Transverse colon (tissue), 4 donors: Measurements from ENCODE around the gene NDUFS7. TPM values are rescaled to one million over a fixed set of nuclear protein-coding genes. Genes with fewer than 3 reads are reported as not detected.

Source experiments
- DNase-seq: peaks from one replicate; pipeline ENCODE4 v3.0.0-alpha.2; 2019
- H3K27ac ChIP-seq, 4 donors: fragments of 200-600 bp; sonication (generic); 2 replicates each; pipeline ENCODE4 v1.5.1; 2016 to 2018; ENCODE audit warnings: inconsistent platforms in 4 of 4
- H3K27me3 ChIP-seq: fragments of 200-600 bp; sonication (generic); 2 replicates; pipeline ENCODE4 v1.5.1; 2017; ENCODE audit warnings: inconsistent platforms
- H3K36me3 ChIP-seq, 4 donors: fragments of 200-600 bp; sonication (generic); 2 replicates each; pipeline ENCODE4 v1.5.1; 2017 to 2019; ENCODE audit warnings: inconsistent platforms in 4 of 4
- H3K4me1 ChIP-seq, 4 donors: fragments of 200-600 bp; sonication (generic); 2 replicates each; pipeline ENCODE4 v1.5.1; 2017 to 2020; ENCODE audit warnings: inconsistent platforms in 4 of 4
- H3K4me3 ChIP-seq, 4 donors: fragments of 200-600 bp; sonication (generic); 1 replicate in 1 of 4; 2 replicates in 3 of 4; pipeline versions ENCODE4 v1.5.1 to v1.6.1; 2017 to 2019; ENCODE audit warnings: inconsistent platforms in 4 of 4
- H3K9me3 ChIP-seq, 2 donors: fragments of 200-600 bp; sonication (generic); 2 replicates each; pipeline ENCODE4 v1.5.1; 2017 to 2019; ENCODE audit warnings: inconsistent platforms in 2 of 2
- EP300 ChIP-seq: sonication (generic); formaldehyde crosslinking; IDR thresholded peaks from one replicate; pipeline ENCODE4 v1.6.1; 2017; ENCODE audit warnings: antibody characterized with exemption, low read depth
- POLR2A ChIP-seq: fragments of 450-650 bp; IDR thresholded peaks from one replicate; pipeline ENCODE4 v1.6.1; 2016; ENCODE audit warnings: antibody characterized with exemption, mild to moderate bottlenecking, moderate library complexity
- POLR2AphosphoS5 ChIP-seq, 3 donors: sonication (generic); formaldehyde crosslinking; IDR thresholded peaks; one replicate each; pipeline ENCODE4 v1.6.1; 2016; ENCODE audit warnings: antibody characterized with exemption in 3 of 3
- WGBS, 2 donors: methylation state at CpG; one replicate each; pipeline ENCODE4 v1.1.5; 2018; ENCODE audit warnings: low coverage in 1 of 2; 5-methylcytosine and 5-hydroxymethylcytosine counted together
- in situ Hi-C, 4 donors: fragments of 200-750 bp; cut with MboI; loops; one replicate each; pipeline versions ENCODE4 v1.15.0 to v1.15.1; 2017; ENCODE audit warnings: low sequenced_read_pairs in 3 of 4, low pct_ligation_motif_present in 1 of 4, low pct_unique_long_range_greater_than_20kb in 1 of 4
- intact Hi-C: fragments of 100-400 bp; cut with DNase I; formaldehyde crosslinking; loops from one replicate; pipeline ENCODE4 v1.15.1; 2023; ENCODE audit warnings: low total_unique reads
- total RNA-seq, 4 donors: library from RNA; depleted of rRNA; stranded (reverse); fragments of >200 nt; gene quantifications; one replicate each; pipeline ENCODE4 v1.1.0, GENCODE V29; 2016
- TF ChIP-seq, protein P1 (sequence below), 5 experiments: fragments of 200-600 bp in 3 of 5; fragments of 450-650 bp in 2 of 5; sonication (generic) in 3 of 5; IDR thresholded peaks; 1 replicate in 2 of 5; 2 replicates in 3 of 5; pipeline ENCODE4 v1.5.1; 2016 to 2017; ENCODE audit warnings: antibody characterized with exemption in 5 of 5, inconsistent platforms in 3 of 5, mild to moderate bottlenecking in 2 of 5, moderate library complexity in 1 of 5

Gene NDUFS7
- total RNA-seq, 4 donors from 2014 or later: 32.2 to 196 (median 156) TPM

DNA sequence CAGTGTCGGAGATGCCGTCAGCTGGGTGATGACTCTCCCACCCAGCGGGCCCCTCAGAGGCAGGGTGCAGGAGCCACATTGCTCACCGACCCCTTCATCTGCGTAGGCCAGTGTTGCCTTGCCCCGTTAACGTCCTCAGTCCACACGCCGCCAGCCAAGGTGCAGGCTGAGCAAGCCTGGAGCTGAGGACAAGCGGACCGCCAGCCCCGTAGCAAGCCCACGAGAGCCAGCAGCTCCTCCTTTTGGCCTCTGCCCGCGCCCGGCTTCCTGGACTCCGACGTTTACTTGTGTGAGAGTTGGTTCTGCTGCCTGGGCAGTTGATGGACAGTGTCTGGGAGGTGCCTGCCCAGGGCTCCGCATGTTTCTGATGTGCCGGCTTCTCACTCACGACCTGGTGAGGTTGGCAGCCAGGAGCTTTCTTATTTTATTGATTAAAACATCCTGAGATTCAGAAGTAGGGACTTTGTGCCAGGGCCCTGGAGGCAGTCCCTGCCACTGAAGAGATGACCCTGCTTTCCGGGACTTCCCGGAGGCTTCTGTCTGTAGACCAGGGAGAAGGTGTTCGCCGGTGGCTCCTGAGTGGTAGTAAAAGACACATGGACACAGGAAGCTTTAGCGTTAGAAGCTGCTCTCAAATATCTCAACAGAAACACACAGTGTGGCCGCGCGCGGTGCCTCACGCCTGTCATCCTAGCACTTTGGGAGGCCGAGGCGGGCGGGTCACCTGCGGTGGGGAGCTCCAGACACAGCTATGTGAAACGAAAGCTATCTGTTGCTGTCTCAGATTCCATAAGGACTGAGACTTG lies 29.5 kb downstream of the NDUFS7 start:
- 81 to 100% methylated on average over 1 to 36 of the region's 36 CpGs for WGBS, 2 donors
- TF ChIP-seq, protein P1, sequence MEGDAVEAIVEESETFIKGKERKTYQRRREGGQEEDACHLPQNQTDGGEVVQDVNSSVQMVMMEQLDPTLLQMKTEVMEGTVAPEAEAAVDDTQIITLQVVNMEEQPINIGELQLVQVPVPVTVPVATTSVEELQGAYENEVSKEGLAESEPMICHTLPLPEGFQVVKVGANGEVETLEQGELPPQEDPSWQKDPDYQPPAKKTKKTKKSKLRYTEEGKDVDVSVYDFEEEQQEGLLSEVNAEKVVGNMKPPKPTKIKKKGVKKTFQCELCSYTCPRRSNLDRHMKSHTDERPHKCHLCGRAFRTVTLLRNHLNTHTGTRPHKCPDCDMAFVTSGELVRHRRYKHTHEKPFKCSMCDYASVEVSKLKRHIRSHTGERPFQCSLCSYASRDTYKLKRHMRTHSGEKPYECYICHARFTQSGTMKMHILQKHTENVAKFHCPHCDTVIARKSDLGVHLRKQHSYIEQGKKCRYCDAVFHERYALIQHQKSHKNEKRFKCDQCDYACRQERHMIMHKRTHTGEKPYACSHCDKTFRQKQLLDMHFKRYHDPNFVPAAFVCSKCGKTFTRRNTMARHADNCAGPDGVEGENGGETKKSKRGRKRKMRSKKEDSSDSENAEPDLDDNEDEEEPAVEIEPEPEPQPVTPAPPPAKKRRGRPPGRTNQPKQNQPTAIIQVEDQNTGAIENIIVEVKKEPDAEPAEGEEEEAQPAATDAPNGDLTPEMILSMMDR (IDR thresholded peaks at IDR 0.05): no peak
- Histone ChIP-seq H3K4me1 (peaks cover 53 to 78% (median 73%) of the 10 kb centered on the region in 4 donors), H3K27ac (no peak overlapping the region), H3K36me3 (no peaks in the 10 kb centered on the region), H3K9me3 (no peaks in the 10 kb centered on the region), H3K27me3 (no peaks in the 10 kb centered on the region), H3K4me3 (no peak overlapping the region)
- DNase-seq: no peak
- in situ Hi-C loops (no loop called here), intact Hi-C loops (no loop called here)

- Histone ChIP-seq H3K27ac (peak overlapping the region; percentile 65 to 82 (median 78)), H3K36me3 (peaks cover 0 to 18% (median 5%) of the 10 kb centered on the region in 4 donors), H3K27me3 (no peaks in the 10 kb centered on the region), H3K9me3 (no peaks in the 10 kb centered on the region), H3K4me3 (peak overlapping the region in 1 of 4 donors; percentile 16), H3K4me1 (peaks cover 29 to 52% (median 46%) of the 10 kb centered on the region in 4 donors)
- intact Hi-C loops: no loop called here
- DNase-seq: no peak
- in situ Hi-C loops: no loop called here
- TF ChIP-seq POLR2AphosphoS5 (IDR thresholded peaks at IDR 0.05) (no peak), EP300 (no peak), POLR2A (no peak)
- TF ChIP-seq, protein P1 (IDR thresholded peaks at IDR 0.05): no peak
- WGBS, 2 donors: 71% methylated on average over 25 of the region's 28 CpGs; no CpG with 5 or more reads in 1 of the 2 donors
Observed at GRCh38 chr19:1416014-1416841, 32.5 kb downstream of the NDUFS7 start.

- in situ Hi-C loops (no loop called here), intact Hi-C loops (no loop called here)
- Histone ChIP-seq H3K9me3 (no peaks in the 10 kb centered on the region), H3K27ac (peak overlapping the region in 1 of 4 donors; percentile 77), H3K36me3 (peaks cover 0 to 20% (median 5%) of the 10 kb centered on the region in 4 donors), H3K4me3 (no peak overlapping the region), H3K27me3 (no peaks in the 10 kb centered on the region), H3K4me1 (peaks cover 23 to 43% (median 38%) of the 10 kb centered on the region in 4 donors)
- 88% methylated on average over 21 of the region's 21 CpGs; no CpG with 5 or more reads in 1 of the 2 donors for WGBS, 2 donors
- DNase-seq: no peak
- TF ChIP-seq, protein P1 (IDR thresholded peaks at IDR 0.05): no peak
- TF ChIP-seq POLR2A: no peak
- TF ChIP-seq EP300: no peak
- no peak for TF ChIP-seq POLR2AphosphoS5 (IDR thresholded peaks at IDR 0.05)
Observed at GRCh38 chr19:1417145-1417544, 33.4 kb downstream of the NDUFS7 start.
